ENCODE measurements around the gene FMN1.
"Not testable (repeated sequence)": the region's sequence is repeated elsewhere in the genome, so short reads cannot be mapped to it uniquely, and the experiment has no call there.

Gene FMN1

DNA sequence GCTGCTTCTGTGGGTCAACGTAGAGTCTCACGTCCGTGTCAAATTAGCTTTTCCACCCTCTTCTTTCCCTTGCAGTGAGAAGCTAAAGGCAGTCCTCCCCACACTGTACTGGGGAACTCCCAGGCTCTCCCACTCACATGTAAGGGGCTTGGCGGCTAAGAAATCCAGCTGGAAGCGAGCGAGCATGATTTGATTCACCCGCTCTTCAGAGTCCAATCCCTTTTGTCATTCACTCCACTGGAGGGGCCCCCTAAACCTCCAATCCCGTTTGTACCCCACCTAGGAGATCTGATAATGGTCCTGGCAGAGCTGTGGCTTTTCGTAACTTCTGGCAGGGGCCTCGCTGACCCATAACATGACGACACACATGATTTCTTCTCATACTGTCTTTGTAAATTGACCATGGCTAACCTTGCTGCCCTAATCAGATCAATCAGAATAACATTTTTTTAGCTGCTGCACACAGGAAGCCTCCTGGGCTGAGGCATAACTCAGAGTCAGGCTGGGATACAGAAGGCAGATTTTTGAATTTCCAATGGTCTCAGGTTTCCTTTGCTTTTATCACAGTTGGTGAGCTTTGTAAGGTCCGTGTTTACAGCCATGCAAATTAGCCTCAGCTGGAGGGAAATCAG is 241.5 kb downstream of the FMN1 start:
- Histone ChIP-seq H3K4me1 (ENCODE audit: control insufficient read depth in 2 of 2, insufficient read depth in 2 of 2, low read length in 2 of 2) (no peaks in the 10 kb centered on the region), H3K27ac (ENCODE audit: low read depth in 2 of 2, low read length in 2 of 2) (no peak overlapping the region), H3K4me3 (ENCODE audit: low read length in 2 of 2) (no peak overlapping the region), H3K27me3 (ENCODE audit: control insufficient read depth in 2 of 2, insufficient read depth in 2 of 2, low read length in 2 of 2) (no peaks in the 10 kb centered on the region), H3K36me3 (ENCODE audit: control insufficient read depth in 2 of 2, insufficient read depth in 2 of 2, low read length in 2 of 2) (no peaks in the 10 kb centered on the region), H3K9me3 (ENCODE audit: control insufficient read depth in 2 of 2, low read length in 2 of 2) (no peaks in the 10 kb centered on the region), H3K9ac (ENCODE audit: low read depth in 1 of 2, low read length in 2 of 2) (no peak overlapping the region)

- Histone ChIP-seq H3K4me1 (ENCODE audit: control insufficient read depth in 2 of 2, insufficient read depth in 2 of 2, low read length in 2 of 2) (no peaks in the 10 kb centered on the region), H3K27ac (ENCODE audit: low read depth in 2 of 2, low read length in 2 of 2) (no peak overlapping the region), H3K36me3 (ENCODE audit: control insufficient read depth in 2 of 2, insufficient read depth in 2 of 2, low read length in 2 of 2) (no peaks in the 10 kb centered on the region), H3K27me3 (ENCODE audit: control insufficient read depth in 2 of 2, insufficient read depth in 2 of 2, low read length in 2 of 2) (no peaks in the 10 kb centered on the region), H3K4me3 (ENCODE audit: low read length in 2 of 2) (no peak overlapping the region), H3K9me3 (ENCODE audit: control insufficient read depth in 2 of 2, low read length in 2 of 2) (no peaks in the 10 kb centered on the region), H3K9ac (ENCODE audit: low read depth in 1 of 2, low read length in 2 of 2) (no peak overlapping the region)
These were observed 242.6 kb downstream of the FMN1 start for GRCh38 chr15:32951736-32952464.

GRCh38 chr15:32950051-32950450 is 244.5 kb downstream of the FMN1 start:
- H3K36me3 ChIP-seq (ENCODE audit: control insufficient read depth in 2 of 2, insufficient read depth in 2 of 2, low read length in 2 of 2) = not testable (repeated sequence)

GRCh38 chr15:32946210-32946609 is 248.3 kb downstream of the FMN1 start:
- Histone ChIP-seq H3K27ac (ENCODE audit: low read depth in 2 of 2, low read length in 2 of 2) (no peak overlapping the region), H3K9ac (ENCODE audit: low read depth in 1 of 2, low read length in 2 of 2) (no peak overlapping the region), H3K4me1 (ENCODE audit: control insufficient read depth in 2 of 2, insufficient read depth in 2 of 2, low read length in 2 of 2) (peaks cover 0 to 6% of the 10 kb centered on the region in 2 donors), H3K4me3 (ENCODE audit: low read length in 2 of 2) (no peak overlapping the region), H3K36me3 (ENCODE audit: control insufficient read depth in 2 of 2, insufficient read depth in 2 of 2, low read length in 2 of 2) (no peaks in the 10 kb centered on the region), H3K9me3 (ENCODE audit: control insufficient read depth in 2 of 2, low read length in 2 of 2) (no peaks in the 10 kb centered on the region), H3K27me3 (ENCODE audit: control insufficient read depth in 2 of 2, insufficient read depth in 2 of 2, low read length in 2 of 2) (no peaks in the 10 kb centered on the region)

More at GRCh38 chr15:32950051-32950450, 244.5 kb downstream of the FMN1 start:
- H3K27me3 ChIP-seq (ENCODE audit: control insufficient read depth in 2 of 2, insufficient read depth in 2 of 2, low read length in 2 of 2); H3K9me3 ChIP-seq (ENCODE audit: control insufficient read depth in 2 of 2, low read length in 2 of 2); H3K27ac ChIP-seq (ENCODE audit: low read depth in 2 of 2, low read length in 2 of 2); H3K4me1 ChIP-seq (ENCODE audit: control insufficient read depth in 2 of 2, insufficient read depth in 2 of 2, low read length in 2 of 2); H3K4me3 ChIP-seq (ENCODE audit: low read length in 2 of 2); H3K9ac ChIP-seq (ENCODE audit: low read depth in 1 of 2, low read length in 2 of 2): not testable (repeated sequence)

DNA sequence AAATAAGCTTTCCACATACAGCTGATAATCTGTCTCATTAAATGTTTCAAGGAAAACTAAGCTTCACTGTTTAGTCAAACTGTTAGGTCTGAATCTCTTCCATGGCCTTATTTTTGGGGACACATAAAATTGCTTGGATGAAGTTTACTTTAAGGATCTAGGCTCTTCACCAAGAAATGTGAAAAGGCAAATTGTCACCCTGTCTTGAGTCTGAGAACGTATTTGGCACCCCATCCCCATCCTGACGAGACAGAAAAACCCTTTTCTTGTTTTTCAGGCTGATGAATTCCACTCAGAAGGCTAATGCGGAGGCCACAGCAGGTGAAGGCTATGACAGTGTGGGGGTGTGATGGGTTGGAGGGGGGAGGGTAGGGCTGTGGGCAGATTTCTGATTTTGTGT is 250.1 kb downstream of the FMN1 start:
- H3K4me1 ChIP-seq (ENCODE audit: control insufficient read depth in 2 of 2, insufficient read depth in 2 of 2, low read length in 2 of 2) = peaks cover 0 to 6% of the 10 kb centered on the region in 2 donors
- no peak overlapping the region for H3K9ac ChIP-seq (ENCODE audit: low read depth in 1 of 2, low read length in 2 of 2)
- no peaks in the 10 kb centered on the region for H3K36me3 ChIP-seq (ENCODE audit: control insufficient read depth in 2 of 2, insufficient read depth in 2 of 2, low read length in 2 of 2)

GRCh38 chr15:32943711-32944110 is 250.8 kb downstream of the FMN1 start:
- Histone ChIP-seq H3K27ac (ENCODE audit: low read depth in 2 of 2, low read length in 2 of 2) (no peak overlapping the region), H3K4me3 (ENCODE audit: low read length in 2 of 2) (no peak overlapping the region), H3K9me3 (ENCODE audit: control insufficient read depth in 2 of 2, low read length in 2 of 2) (no peaks in the 10 kb centered on the region), H3K9ac (ENCODE audit: low read depth in 1 of 2, low read length in 2 of 2) (no peak overlapping the region), H3K4me1 (ENCODE audit: control insufficient read depth in 2 of 2, insufficient read depth in 2 of 2, low read length in 2 of 2) (peaks cover 0 to 6% of the 10 kb centered on the region in 2 donors), H3K36me3 (ENCODE audit: control insufficient read depth in 2 of 2, insufficient read depth in 2 of 2, low read length in 2 of 2) (no peaks in the 10 kb centered on the region), H3K27me3 (ENCODE audit: control insufficient read depth in 2 of 2, insufficient read depth in 2 of 2, low read length in 2 of 2) (no peaks in the 10 kb centered on the region)

More for the DNA sequence above, 250.1 kb downstream of the FMN1 start:
- Histone ChIP-seq H3K27me3 (ENCODE audit: control insufficient read depth in 2 of 2, insufficient read depth in 2 of 2, low read length in 2 of 2) (no peaks in the 10 kb centered on the region), H3K27ac (ENCODE audit: low read depth in 2 of 2, low read length in 2 of 2) (no peak overlapping the region), H3K4me3 (ENCODE audit: low read length in 2 of 2) (no peak overlapping the region), H3K9me3 (ENCODE audit: control insufficient read depth in 2 of 2, low read length in 2 of 2) (no peaks in the 10 kb centered on the region)

DNA sequence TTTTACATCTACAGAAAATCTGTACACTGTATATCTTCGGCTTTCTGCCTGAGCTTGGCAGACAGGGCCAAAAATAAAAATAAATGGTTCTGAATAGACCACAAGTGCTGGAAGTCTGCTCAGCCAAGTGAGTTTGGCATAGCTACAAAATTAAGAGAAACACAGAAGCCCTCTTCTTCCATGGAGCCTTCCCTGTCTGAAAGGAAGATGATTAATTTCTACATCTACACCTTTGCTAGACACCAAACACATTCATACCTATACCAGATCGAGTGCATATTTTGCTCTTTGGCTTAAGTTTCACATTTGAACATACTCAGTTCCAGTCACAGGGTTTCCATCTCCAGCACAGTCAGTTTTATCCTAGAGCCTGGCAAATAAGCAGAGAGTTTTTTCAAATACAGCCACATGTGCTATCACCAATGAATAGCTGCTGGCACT is 252.1 kb downstream of the FMN1 start:
- Histone ChIP-seq H3K27me3 (ENCODE audit: control insufficient read depth in 2 of 2, insufficient read depth in 2 of 2, low read length in 2 of 2) (no peaks in the 10 kb centered on the region), H3K9me3 (ENCODE audit: control insufficient read depth in 2 of 2, low read length in 2 of 2) (no peaks in the 10 kb centered on the region), H3K4me3 (ENCODE audit: low read length in 2 of 2) (no peak overlapping the region), H3K9ac (ENCODE audit: low read depth in 1 of 2, low read length in 2 of 2) (no peak overlapping the region), H3K27ac (ENCODE audit: low read depth in 2 of 2, low read length in 2 of 2) (no peak overlapping the region), H3K4me1 (ENCODE audit: control insufficient read depth in 2 of 2, insufficient read depth in 2 of 2, low read length in 2 of 2) (peaks cover 0 to 6% of the 10 kb centered on the region in 2 donors), H3K36me3 (ENCODE audit: control insufficient read depth in 2 of 2, insufficient read depth in 2 of 2, low read length in 2 of 2) (no peaks in the 10 kb centered on the region)

DNA sequence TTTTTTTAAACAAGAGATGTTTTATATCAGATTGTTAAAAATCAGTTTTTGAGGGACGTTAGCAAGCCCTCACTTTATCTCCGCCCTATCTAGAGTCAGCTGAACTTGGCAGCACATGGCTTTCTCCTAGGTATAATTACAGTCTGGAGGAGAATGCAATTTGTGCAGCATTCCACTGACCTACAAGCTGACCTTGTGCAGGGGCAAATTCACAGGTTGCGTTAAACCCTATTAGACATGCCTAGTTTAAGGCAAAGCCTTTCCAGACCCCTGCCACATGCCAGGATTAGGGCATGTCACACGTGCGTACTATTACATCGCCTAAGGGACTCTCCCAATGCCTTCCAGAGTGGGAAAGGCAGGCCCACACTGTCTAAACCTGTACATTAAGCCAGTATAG is 252.7 kb downstream of the FMN1 start:
- Histone ChIP-seq H3K4me3 (ENCODE audit: low read length in 2 of 2) (no peak overlapping the region), H3K9ac (ENCODE audit: low read depth in 1 of 2, low read length in 2 of 2) (no peak overlapping the region), H3K4me1 (ENCODE audit: control insufficient read depth in 2 of 2, insufficient read depth in 2 of 2, low read length in 2 of 2) (peaks cover 0 to 6% of the 10 kb centered on the region in 2 donors), H3K9me3 (ENCODE audit: control insufficient read depth in 2 of 2, low read length in 2 of 2) (no peaks in the 10 kb centered on the region), H3K36me3 (ENCODE audit: control insufficient read depth in 2 of 2, insufficient read depth in 2 of 2, low read length in 2 of 2) (no peaks in the 10 kb centered on the region), H3K27ac (ENCODE audit: low read depth in 2 of 2, low read length in 2 of 2) (no peak overlapping the region), H3K27me3 (ENCODE audit: control insufficient read depth in 2 of 2, insufficient read depth in 2 of 2, low read length in 2 of 2) (no peaks in the 10 kb centered on the region)

- H3K9me3 ChIP-seq (ENCODE audit: control insufficient read depth in 2 of 2, low read length in 2 of 2) = no peaks in the 10 kb centered on the region
- H3K4me3 ChIP-seq (ENCODE audit: low read length in 2 of 2) = no peak overlapping the region
- no peak overlapping the region for H3K9ac ChIP-seq (ENCODE audit: low read depth in 1 of 2, low read length in 2 of 2)
- no peak overlapping the region for H3K27ac ChIP-seq (ENCODE audit: low read depth in 2 of 2, low read length in 2 of 2)
- no peaks in the 10 kb centered on the region for H3K27me3 ChIP-seq (ENCODE audit: control insufficient read depth in 2 of 2, insufficient read depth in 2 of 2, low read length in 2 of 2)
- H3K36me3 ChIP-seq (ENCODE audit: control insufficient read depth in 2 of 2, insufficient read depth in 2 of 2, low read length in 2 of 2) = no peaks in the 10 kb centered on the region
- no peaks in the 10 kb centered on the region for H3K4me1 ChIP-seq (ENCODE audit: control insufficient read depth in 2 of 2, insufficient read depth in 2 of 2, low read length in 2 of 2)
These were observed 257.5 kb downstream of the FMN1 start for GRCh38 chr15:32936976-32937375.

GRCh38 chr15:32936283-32936918 is 258.1 kb downstream of the FMN1 start:
- H3K9ac ChIP-seq (ENCODE audit: low read depth in 1 of 2, low read length in 2 of 2) = no peak overlapping the region
- H3K4me3 ChIP-seq (ENCODE audit: low read length in 2 of 2) = no peak overlapping the region
- no peaks in the 10 kb centered on the region for H3K9me3 ChIP-seq (ENCODE audit: control insufficient read depth in 2 of 2, low read length in 2 of 2)
- H3K27me3 ChIP-seq (ENCODE audit: control insufficient read depth in 2 of 2, insufficient read depth in 2 of 2, low read length in 2 of 2) = no peaks in the 10 kb centered on the region
- no peak overlapping the region for H3K27ac ChIP-seq (ENCODE audit: low read depth in 2 of 2, low read length in 2 of 2)
- H3K4me1 ChIP-seq (ENCODE audit: control insufficient read depth in 2 of 2, insufficient read depth in 2 of 2, low read length in 2 of 2) = no peaks in the 10 kb centered on the region
- no peaks in the 10 kb centered on the region for H3K36me3 ChIP-seq (ENCODE audit: control insufficient read depth in 2 of 2, insufficient read depth in 2 of 2, low read length in 2 of 2)
